Omental fat pad (tissue), 4 donors: Measurements from ENCODE around the gene KCNF1. TPM values are rescaled to one million over a fixed set of nuclear protein-coding genes. Genes with fewer than 3 reads are reported as not detected.

Source experiments
- ATAC-seq: fragments of 150-250 bp; one replicate; pipeline ENCODE4 v1.9.1; 2016; ENCODE audit warnings: mild to moderate bottlenecking, moderate library complexity; ENCODE audit not compliant: low FRiP score
- DNase-seq: peaks from one replicate; pipeline ENCODE4 v3.0.0-alpha.2; 2019; ENCODE audit warnings: low spot score
- total RNA-seq, 4 donors: library from RNA; depleted of rRNA; stranded (reverse); fragments of >200 nt; gene quantifications; one replicate each; pipeline ENCODE4 v1.1.0, GENCODE V29; 2016
- TF ChIP-seq, protein P1 (sequence below), 3 donors: fragments of 450-650 bp; IDR thresholded peaks; one replicate each; pipeline ENCODE4 v1.5.1; 2016 to 2017; ENCODE audit warnings: antibody characterized with exemption in 3 of 3, mild to moderate bottlenecking in 3 of 3, moderate library complexity in 2 of 3

KCNF1 gene
- total RNA-seq, 4 donors from 2014 or later = 0.79 TPM; not detected in 3

DNA sequence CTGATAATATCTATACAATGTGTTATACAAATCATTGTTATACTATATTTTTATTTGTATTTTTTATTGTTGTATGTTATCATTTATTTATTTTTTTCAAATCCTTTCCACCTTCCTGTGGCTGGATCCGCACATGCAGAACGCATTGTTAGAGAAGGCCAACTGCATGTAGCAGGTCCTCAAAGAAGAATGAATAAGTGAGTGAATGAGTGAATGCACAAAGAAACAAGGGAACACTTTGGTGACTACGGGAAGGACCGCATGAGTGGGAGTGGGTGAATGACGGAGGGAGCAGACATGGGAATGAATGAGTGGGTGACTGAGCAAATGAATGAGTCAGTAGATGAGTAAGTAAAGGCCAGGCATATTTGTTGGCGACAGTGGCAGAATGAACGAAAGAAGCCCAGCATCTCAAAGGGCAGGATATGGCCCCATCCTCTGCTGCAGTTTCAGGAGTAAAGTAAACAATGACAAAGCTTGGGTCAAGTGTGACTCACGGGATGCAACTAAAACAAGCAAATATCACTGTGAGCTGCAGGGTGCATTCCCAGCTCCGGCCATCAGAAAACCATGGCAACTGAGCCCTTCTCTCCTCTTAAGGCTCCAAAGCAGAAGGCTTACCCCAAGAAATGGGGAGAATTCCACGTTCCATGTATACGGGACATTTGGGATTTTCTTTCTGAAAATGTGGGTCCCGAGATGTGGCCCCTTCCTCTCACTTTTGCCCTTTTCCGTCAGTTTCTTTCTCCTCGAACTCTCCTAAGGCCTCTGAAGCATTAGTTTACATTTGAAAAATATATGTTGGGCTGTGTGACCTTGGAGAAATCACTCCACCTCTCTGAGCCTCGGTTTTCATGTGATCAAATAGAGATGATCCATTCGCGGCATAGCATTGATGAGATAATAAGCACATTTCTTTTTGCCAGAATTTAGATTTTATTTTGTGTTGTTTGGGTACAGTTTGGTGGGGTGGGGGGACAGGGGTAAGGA lies 24.5 kb downstream of the KCNF1 start:
- no peak for DNase-seq
- TF ChIP-seq, protein P1, sequence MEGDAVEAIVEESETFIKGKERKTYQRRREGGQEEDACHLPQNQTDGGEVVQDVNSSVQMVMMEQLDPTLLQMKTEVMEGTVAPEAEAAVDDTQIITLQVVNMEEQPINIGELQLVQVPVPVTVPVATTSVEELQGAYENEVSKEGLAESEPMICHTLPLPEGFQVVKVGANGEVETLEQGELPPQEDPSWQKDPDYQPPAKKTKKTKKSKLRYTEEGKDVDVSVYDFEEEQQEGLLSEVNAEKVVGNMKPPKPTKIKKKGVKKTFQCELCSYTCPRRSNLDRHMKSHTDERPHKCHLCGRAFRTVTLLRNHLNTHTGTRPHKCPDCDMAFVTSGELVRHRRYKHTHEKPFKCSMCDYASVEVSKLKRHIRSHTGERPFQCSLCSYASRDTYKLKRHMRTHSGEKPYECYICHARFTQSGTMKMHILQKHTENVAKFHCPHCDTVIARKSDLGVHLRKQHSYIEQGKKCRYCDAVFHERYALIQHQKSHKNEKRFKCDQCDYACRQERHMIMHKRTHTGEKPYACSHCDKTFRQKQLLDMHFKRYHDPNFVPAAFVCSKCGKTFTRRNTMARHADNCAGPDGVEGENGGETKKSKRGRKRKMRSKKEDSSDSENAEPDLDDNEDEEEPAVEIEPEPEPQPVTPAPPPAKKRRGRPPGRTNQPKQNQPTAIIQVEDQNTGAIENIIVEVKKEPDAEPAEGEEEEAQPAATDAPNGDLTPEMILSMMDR (IDR thresholded peaks at IDR 0.05) = no peak
- no peak for ATAC-seq

DNA sequence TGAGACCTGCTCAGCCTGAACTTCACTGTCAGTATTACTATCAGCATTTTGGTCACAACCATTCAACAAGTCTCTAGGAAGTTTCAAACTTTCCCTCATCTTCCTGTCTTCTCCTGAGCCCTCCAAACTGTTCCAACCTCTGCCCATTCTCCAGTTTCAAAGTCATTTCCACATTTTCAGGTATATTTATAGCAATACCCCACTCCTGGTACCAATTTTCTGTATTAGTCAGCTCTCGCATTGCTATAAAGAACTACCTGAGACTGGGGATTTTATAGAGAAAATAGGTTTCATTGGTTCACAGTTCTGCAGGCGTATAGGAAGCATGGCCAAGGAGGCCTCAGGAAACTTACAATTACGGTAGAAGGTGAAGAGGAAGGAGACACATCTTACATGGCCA lies 27.3 kb downstream of the KCNF1 start:
- DNase-seq (no peak), ATAC-seq (no peak)
- TF ChIP-seq, protein P1 (IDR thresholded peaks at IDR 0.05) = no peak

GRCh38 chr2:10940596-10940995 lies 28.9 kb downstream of the KCNF1 start:
- no peak for ATAC-seq
- no peak for DNase-seq
- TF ChIP-seq, protein P1 (IDR thresholded peaks at IDR 0.05) = no peak

DNA sequence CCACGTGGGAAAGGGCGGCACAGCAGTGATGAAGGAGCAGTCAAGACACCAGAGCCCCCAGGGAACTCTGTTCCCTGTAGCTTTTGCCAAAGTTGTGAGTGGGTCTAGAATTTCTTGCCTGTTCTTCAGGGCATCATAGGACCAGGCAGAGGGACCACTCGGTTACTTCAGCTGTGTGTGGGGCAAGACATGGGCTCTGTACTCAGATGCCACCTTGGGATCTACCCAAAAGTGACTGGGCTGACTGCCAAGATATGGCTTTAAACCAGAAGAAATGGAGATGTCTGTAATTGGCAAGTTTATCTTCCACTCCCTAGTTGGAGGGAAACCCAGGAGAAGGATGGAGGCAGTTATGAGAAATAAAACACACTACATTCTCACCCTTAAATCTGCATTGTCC lies 29.6 kb downstream of the KCNF1 start:
- ATAC-seq = no peak
- no peak for DNase-seq
- TF ChIP-seq, protein P1 (IDR thresholded peaks at IDR 0.05) = no peak

GRCh38 chr2:10944799-10945198 lies 33.1 kb downstream of the KCNF1 start:
- TF ChIP-seq, protein P1 (IDR thresholded peaks at IDR 0.05) = no peak
- DNase-seq (no peak), ATAC-seq (no peak)

GRCh38 chr2:10946394-10946793 lies 34.7 kb downstream of the KCNF1 start:
- no peak for DNase-seq
- TF ChIP-seq, protein P1 (IDR thresholded peaks at IDR 0.05) = no peak
- no peak for ATAC-seq

DNA sequence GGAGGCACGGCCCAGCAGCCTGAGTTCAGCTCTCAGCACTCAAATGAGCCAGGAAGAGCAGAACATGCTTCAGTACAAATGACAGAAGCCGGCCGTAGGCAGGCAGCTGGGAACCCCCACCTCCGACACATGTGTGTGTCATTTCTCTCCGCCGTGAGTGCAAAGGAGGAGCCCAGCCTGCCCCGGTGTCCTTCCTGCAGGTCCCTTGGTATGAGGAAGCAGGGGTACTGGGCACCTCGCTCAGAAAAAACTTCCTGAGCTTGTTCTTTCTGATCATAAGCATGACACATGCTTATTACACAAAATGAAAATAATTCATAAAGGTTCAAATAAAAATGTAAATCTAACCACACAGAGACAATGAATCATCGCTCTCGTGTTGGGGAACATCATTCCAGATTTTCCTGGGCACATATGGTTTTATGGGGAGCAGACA lies 35.3 kb downstream of the KCNF1 start:
- ATAC-seq (no peak), DNase-seq (no peak)
- TF ChIP-seq, protein P1 (IDR thresholded peaks at IDR 0.05) = no peak
